Panc1 (cell line): ENCODE measurements around the gene APOC3. TPM values are rescaled to one million over a fixed set of nuclear protein-coding genes. Genes with fewer than 3 reads are reported as not detected.

Experiments used
- ATAC-seq: fragments of 200-7000 bp; cut with Tn5 transposase; 2 replicates; pipeline ENCODE4 v1.9.1; 2020; ENCODE audit warnings: mild to moderate bottlenecking, moderate library complexity
- BruUV-seq: library from RNA; stranded (reverse); fragments of 400-500 nt; replicated peaks from 2 replicates; lab custom pipeline; 2021; lab: Mats Ljungman, UMichigan
- CTCF ChIA-PET: fragments of 300-600 bp; sonication (Branson Sonifier 250); formaldehyde crosslinking; loops from one replicate; lab custom pipeline; 2022; ENCODE audit warnings: antibody characterized with exemption; lab: Charles Lee
- POLR2A ChIA-PET: fragments of 300-600 bp; sonication (Branson Sonifier 250); formaldehyde crosslinking; loops from one replicate; lab custom pipeline; 2022; ENCODE audit warnings: antibody characterized with exemption; lab: Charles Lee
- DNase-seq: peaks from one replicate; pipeline ENCODE4 v3.0.0-alpha.2; 2010; ENCODE audit warnings: low read depth, low spot score
- H3K27ac ChIP-seq: 2 replicates; pipeline ENCODE4 v1.5.1; 2011; ENCODE audit warnings: mild to moderate bottlenecking, low read length, inconsistent platforms
- H3K27me3 ChIP-seq: fragments of 200-500 bp; sonication (Bioruptor generic); 2 replicates; pipeline ENCODE4 v1.6.0; 2014; ENCODE audit warnings: low read length, inconsistent platforms; ENCODE audit not compliant: control insufficient read depth, insufficient read depth
- H3K36me3 ChIP-seq: fragments of 200-500 bp; sonication (Bioruptor generic); 2 replicates; pipeline ENCODE4 v1.5.1; 2014; ENCODE audit warnings: inconsistent platforms, mild to moderate bottlenecking, low read length, moderate library complexity; ENCODE audit not compliant: control insufficient read depth, insufficient read depth
- H3K4me1 ChIP-seq: 2 replicates; pipeline ENCODE4 v1.5.1; 2011; ENCODE audit warnings: inconsistent platforms, mild to moderate bottlenecking, low read length, moderate library complexity; ENCODE audit not compliant: control insufficient read depth, insufficient read depth
- H3K4me3 ChIP-seq, 2 experiments: 2 replicates each; pipeline ENCODE4 v1.5.1; 2011 to 2012; ENCODE audit warnings: low read depth in 2 of 2, low read length in 2 of 2, mild to moderate bottlenecking in 2 of 2, inconsistent platforms in 1 of 2, moderate library complexity in 1 of 2
- H3K9me3 ChIP-seq: fragments of 200-500 bp; sonication (Bioruptor generic); 2 replicates; pipeline ENCODE4 v1.5.1; 2014; ENCODE audit warnings: low read depth, mild to moderate bottlenecking, inconsistent platforms, low read length, moderate library complexity; ENCODE audit not compliant: control insufficient read depth, insufficient read depth
- CTCF ChIP-seq: fragments of 450-650 bp; IDR thresholded peaks from 2 replicates; pipeline ENCODE4 v1.5.1; 2017; ENCODE audit warnings: mild to moderate bottlenecking
- POLR2AphosphoS5 ChIP-seq: IDR thresholded peaks from 2 replicates; pipeline ENCODE4 v1.6.1; 2012; ENCODE audit warnings: mild to moderate bottlenecking, low read depth, low read length, moderate library complexity
- SIN3A ChIP-seq: IDR thresholded peaks from 2 replicates; pipeline ENCODE4 v1.6.1; 2012; ENCODE audit warnings: low read depth, mild to moderate bottlenecking, low read length, moderate library complexity, borderline replicate concordance; ENCODE audit not compliant: insufficient read depth
- TCF7L2 ChIP-seq: IDR thresholded peaks from 2 replicates; pipeline ENCODE4 v1.6.1; 2011; ENCODE audit warnings: mild to moderate bottlenecking, low read depth, low read length, inconsistent platforms
- in situ Hi-C: cut with HindIII; loops from 2 replicates; pipeline ENCODE4 v1.10.0; 2016; ENCODE audit warnings: low sequenced_read_pairs, low pct_unique_long_range_greater_than_20kb
- intact Hi-C: fragments of 100-400 bp; cut with micrococcal nuclease; formaldehyde crosslinking; loops from one replicate; pipeline ENCODE4 v1.10.0; 2022; ENCODE audit not compliant: unreplicated experiment
- total RNA-seq: library from RNA; stranded (reverse); gene quantifications from one replicate; pipeline ENCODE4 v1.2.1, GENCODE V29; 2021; ENCODE audit not compliant: unreplicated experiment
- TF ChIP-seq, protein P1 (sequence below), 2 experiments: IDR thresholded peaks; 2 replicates each; pipeline ENCODE4 v1.6.1; 2011 to 2012; ENCODE audit warnings: low read depth in 2 of 2, control low read depth in 1 of 2, low read length in 1 of 2, mild to moderate bottlenecking in 1 of 2, moderate library complexity in 1 of 2; ENCODE audit not compliant: insufficient read depth in 1 of 2

APOC3 gene
- total RNA-seq, 1 experiment from 2014 or later, result 1.2 TPM

DNA sequence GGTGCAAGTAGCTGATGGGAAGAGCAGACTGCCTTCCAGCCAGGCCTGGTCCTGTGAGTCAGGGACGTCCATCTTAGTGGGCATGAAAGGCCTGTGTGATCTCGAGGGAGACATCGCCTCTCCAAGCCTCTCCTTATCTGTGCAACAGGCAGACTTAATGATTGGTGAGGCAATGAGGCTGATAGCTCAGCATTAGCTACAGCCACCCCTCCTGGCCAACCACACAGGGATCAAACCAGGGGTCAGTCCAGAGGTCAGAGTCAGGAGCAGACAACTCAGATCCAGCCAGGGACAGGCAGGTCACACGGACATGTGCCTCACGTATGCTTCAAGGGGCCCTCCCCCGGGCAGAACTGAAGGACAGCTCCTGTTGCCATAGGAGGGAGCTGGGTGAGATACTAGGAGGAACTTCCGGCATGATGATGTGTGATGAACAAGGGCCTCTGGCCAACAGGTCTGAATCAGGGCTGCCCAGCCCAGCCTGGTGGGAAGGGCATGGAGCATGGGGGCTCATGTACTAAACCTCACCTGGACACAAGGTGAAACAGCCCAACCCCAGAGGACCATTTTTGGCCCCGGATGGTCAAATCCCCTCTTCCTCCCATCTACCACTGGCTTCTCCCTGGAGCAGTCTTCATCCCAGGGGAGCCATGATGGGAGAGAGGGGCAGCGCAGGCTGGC is 2.8 kb upstream of the APOC3 start:
- Histone ChIP-seq H3K4me3 (no peak overlapping the region), H3K27me3 (no peaks in the 10 kb centered on the region), H3K36me3 (no peaks in the 10 kb centered on the region), H3K9me3 (no peaks in the 10 kb centered on the region), H3K4me1 (no peaks in the 10 kb centered on the region), H3K27ac (no peak overlapping the region)
- intact Hi-C loops, result no loop called here
- CTCF ChIA-PET, result no interaction called here
- ATAC-seq (no peak), DNase-seq (no peak)
- no TSS peak for BruUV-seq
- TF ChIP-seq, protein P1, sequence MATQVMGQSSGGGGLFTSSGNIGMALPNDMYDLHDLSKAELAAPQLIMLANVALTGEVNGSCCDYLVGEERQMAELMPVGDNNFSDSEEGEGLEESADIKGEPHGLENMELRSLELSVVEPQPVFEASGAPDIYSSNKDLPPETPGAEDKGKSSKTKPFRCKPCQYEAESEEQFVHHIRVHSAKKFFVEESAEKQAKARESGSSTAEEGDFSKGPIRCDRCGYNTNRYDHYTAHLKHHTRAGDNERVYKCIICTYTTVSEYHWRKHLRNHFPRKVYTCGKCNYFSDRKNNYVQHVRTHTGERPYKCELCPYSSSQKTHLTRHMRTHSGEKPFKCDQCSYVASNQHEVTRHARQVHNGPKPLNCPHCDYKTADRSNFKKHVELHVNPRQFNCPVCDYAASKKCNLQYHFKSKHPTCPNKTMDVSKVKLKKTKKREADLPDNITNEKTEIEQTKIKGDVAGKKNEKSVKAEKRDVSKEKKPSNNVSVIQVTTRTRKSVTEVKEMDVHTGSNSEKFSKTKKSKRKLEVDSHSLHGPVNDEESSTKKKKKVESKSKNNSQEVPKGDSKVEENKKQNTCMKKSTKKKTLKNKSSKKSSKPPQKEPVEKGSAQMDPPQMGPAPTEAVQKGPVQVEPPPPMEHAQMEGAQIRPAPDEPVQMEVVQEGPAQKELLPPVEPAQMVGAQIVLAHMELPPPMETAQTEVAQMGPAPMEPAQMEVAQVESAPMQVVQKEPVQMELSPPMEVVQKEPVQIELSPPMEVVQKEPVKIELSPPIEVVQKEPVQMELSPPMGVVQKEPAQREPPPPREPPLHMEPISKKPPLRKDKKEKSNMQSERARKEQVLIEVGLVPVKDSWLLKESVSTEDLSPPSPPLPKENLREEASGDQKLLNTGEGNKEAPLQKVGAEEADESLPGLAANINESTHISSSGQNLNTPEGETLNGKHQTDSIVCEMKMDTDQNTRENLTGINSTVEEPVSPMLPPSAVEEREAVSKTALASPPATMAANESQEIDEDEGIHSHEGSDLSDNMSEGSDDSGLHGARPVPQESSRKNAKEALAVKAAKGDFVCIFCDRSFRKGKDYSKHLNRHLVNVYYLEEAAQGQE (IDR thresholded peaks at IDR 0.05; ENCODE audit: insufficient read depth in 1 of 2, low read depth in 2 of 2, low read length in 1 of 2), result no peak
- TF ChIP-seq TCF7L2, result no peak
- TF ChIP-seq SIN3A, result no peak
- no peak for TF ChIP-seq CTCF
- TF ChIP-seq POLR2AphosphoS5, result no peak
- POLR2A ChIA-PET, result interaction anchor here (0.7 kb wide), 1 partner anchor 44 kb away, joined by 3 read pairs; no protein-coding TSS in a partner anchor
- in situ Hi-C loops, result no loop called here

GRCh38 chr11:116827461-116827860 is 2.2 kb upstream of the APOC3 start:
- in situ Hi-C loops (no loop called here), intact Hi-C loops (no loop called here)
- Histone ChIP-seq H3K27ac (no peak overlapping the region), H3K4me1 (no peaks in the 10 kb centered on the region), H3K27me3 (no peaks in the 10 kb centered on the region), H3K9me3 (no peaks in the 10 kb centered on the region), H3K4me3 (no peak overlapping the region), H3K36me3 (no peaks in the 10 kb centered on the region)
- CTCF ChIA-PET, result no interaction called here
- DNase-seq, result no peak
- TF ChIP-seq, protein P1 (IDR thresholded peaks at IDR 0.05; ENCODE audit: insufficient read depth in 1 of 2, low read depth in 2 of 2, low read length in 1 of 2), result no peak
- TF ChIP-seq SIN3A, result no peak
- no peak for TF ChIP-seq TCF7L2
- TF ChIP-seq POLR2AphosphoS5, result no peak
- TF ChIP-seq CTCF, result no peak
- BruUV-seq, result no TSS peak
- POLR2A ChIA-PET, result no interaction called here
- ATAC-seq, result no peak
